T-helper 1 cell (primary cell): ENCODE data around the gene NXNL1.
"Not testable (repeated sequence)": the region's sequence is repeated elsewhere in the genome, so short reads cannot be mapped to it uniquely, and the experiment has no call there.

ENCODE experiments used
- DNase-seq, 5 donors: peaks; one replicate each; pipeline ENCODE4 v3.0.0-alpha.2; 2012 to 2020

NXNL1 gene

GRCh38 chr19:17486545-17487240, 26.0 kb upstream of the NXNL1 start:
- no peak for DNase-seq

GRCh38 chr19:17484520-17485185, 23.9 kb upstream of the NXNL1 start:
- DNase-seq = no peak

- DNase-seq = no peak
Measured at GRCh38 chr19:17483605-17484002, 22.9 kb upstream of the NXNL1 start.

GRCh38 chr19:17482877-17483604, 22.3 kb upstream of the NXNL1 start:
- no peak for DNase-seq

- DNase-seq = no peak
Measured at GRCh38 chr19:17481986-17482385, 21.3 kb upstream of the NXNL1 start.

- no peak for DNase-seq
Measured at GRCh38 chr19:17479325-17479791, 18.6 kb upstream of the NXNL1 start.

- DNase-seq = no peak
Measured at GRCh38 chr19:17475541-17476115, 14.9 kb upstream of the NXNL1 start.

- not testable (repeated sequence) for DNase-seq
Measured at GRCh38 chr19:17475011-17475540, 14.3 kb upstream of the NXNL1 start.

GRCh38 chr19:17473041-17473440, 12.3 kb upstream of the NXNL1 start:
- DNase-seq = peak in 1 of 5 donors; percentile 48

GRCh38 chr19:17471410-17472125, 10.8 kb upstream of the NXNL1 start:
- DNase-seq = no peak

- peak; percentile 82 to 89 (median 85) for DNase-seq
Measured at GRCh38 chr19:17470068-17470841, 9.5 kb upstream of the NXNL1 start, which contains the start of gene SLC27A1. Gene SLC27A1 (plus strand): TSS chr19:17470524. CDS start chr19:17470541, 17 bp downstream.

- DNase-seq = peak; percentile 87 to 96 (median 94)
Measured at GRCh38 chr19:17469481-17470067, 8.8 kb upstream of the NXNL1 start.

- DNase-seq = no peak
Measured at GRCh38 chr19:17469092-17469480, 8.4 kb upstream of the NXNL1 start.

GRCh38 chr19:17468302-17469091, 7.8 kb upstream of the NXNL1 start:
- DNase-seq = no peak

- DNase-seq = no peak
Measured at GRCh38 chr19:17467471-17468301, 7.0 kb upstream of the NXNL1 start.

- DNase-seq = no peak
Measured at GRCh38 chr19:17466487-17466850, 5.7 kb upstream of the NXNL1 start.

GRCh38 chr19:17458970-17459369, 1.8 kb downstream of the NXNL1 start:
- DNase-seq = no peak

- no peak for DNase-seq
Measured at GRCh38 chr19:17457616-17458015, 3.1 kb downstream of the NXNL1 start.

GRCh38 chr19:17456127-17456526, 4.6 kb downstream of the NXNL1 start:
- no peak for DNase-seq
